NCI-H510A treated with DMSO at 0.1 percent for 48 hours (cell line): ENCODE data around the gene SLC43A3.
"Not testable (repeated sequence)": the region's sequence is repeated elsewhere in the genome, so short reads cannot be mapped to it uniquely, and the experiment has no call there.

ENCODE experiments used
- DNase-seq: peaks from one replicate; lab custom pipeline; 2025; lab: John Stamatoyannopoulos, UW

The SLC43A3 gene

DNA sequence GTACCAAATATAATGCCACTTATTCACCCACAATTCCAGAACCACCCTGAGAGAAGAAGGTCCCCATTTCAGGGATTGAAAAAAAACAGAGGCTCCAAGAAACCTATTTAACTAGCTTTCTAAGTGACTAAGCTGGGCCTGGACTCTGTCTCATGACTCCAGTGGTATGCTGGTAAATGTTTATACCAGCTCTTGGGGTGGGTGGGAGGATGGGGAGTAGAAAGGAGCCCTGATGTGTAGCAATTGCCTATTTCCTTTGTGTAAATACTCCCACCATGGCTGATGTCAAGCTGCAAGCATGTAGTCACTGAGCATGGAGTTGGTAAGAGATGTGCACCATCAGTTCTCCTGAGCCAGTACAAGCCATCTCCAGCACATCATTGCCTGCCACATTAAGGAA lies 48.7 kb downstream of the SLC43A3 start:
- DNase-seq, result no peak

DNA sequence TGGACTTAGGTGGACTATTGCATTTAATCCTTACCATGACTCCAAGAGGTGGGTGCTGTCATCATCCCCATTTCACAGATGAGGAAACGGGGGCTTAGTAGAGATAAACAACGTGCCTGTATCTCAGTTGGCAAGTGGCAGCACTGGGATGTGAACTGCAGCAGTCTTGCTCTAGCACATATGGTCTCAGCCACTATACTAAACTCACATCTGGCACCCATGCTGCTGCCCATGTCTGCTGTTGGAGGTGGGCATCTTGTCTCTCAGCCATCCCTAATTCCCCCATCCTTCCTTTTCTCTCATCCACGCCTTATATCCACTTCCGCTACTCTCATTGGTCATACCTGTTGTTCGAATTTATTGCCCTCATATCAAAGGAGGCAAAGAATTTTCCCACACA lies 49.8 kb downstream of the SLC43A3 start:
- DNase-seq, result no peak

DNA sequence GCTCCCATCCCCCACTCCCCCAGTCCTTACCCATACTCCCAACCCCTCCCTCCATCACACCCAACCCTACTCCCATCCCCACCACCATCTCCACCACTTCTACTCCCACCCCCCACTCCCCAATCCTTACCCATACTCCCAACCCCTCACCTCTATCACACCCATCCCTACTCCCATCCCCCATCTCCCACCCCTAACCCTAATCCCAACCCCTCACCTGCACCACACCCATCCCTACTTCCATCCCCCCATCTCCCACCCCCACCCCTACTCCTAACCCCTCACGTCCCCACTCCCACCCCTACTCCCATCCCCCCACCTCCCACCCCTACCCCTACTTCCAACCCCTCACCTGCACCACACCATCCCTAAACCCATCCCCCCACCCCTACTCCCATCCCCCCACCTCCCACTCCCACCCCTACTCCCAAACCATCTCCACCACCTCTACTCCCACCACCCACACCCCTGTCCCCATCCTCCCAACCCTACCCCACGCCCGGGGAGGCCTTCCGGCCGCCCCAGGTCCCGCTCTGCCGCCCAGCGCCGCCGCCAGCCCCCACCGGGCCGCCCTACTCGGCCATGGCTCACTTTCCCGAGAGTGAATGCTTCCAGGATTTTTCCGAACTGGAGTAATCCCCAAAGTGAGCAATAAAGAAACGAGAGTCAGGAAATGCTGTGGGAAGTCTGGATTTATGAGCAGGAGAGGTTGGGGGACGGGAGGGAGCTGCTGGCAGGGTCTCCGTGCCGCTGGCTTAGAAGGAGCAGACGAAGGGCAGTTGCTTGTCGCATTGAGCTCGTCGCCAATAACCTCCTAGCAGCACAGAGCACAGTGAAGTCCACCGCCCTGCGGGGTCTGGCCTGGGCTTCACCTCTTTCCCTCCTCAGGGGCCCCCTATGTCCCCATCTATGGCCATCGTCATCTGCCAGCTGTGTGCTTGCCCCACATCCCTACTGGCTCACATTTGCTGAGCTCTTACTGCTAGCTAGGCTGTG lies 50.5 kb downstream of the SLC43A3 start:
- no peak for DNase-seq

DNA sequence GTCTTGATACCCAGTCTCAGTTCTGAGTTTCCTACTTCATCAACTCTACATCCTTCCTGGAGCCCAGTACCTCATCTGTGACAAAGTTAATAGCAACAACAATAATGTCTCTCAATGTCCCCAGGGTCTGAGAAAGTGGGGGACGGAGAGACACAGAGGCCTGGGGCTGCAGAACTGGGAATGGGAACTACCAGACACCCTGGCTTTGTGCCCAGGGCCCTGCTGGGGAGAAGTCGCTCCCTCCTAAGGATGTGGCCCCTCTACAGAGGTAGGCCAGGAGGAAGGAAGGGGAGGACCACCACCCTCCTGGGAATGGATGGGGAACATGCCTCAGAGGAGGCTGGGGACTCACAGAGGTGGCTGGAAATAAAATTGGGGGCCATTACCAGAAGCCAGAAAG lies 51.4 kb downstream of the SLC43A3 start:
- no peak for DNase-seq

DNA sequence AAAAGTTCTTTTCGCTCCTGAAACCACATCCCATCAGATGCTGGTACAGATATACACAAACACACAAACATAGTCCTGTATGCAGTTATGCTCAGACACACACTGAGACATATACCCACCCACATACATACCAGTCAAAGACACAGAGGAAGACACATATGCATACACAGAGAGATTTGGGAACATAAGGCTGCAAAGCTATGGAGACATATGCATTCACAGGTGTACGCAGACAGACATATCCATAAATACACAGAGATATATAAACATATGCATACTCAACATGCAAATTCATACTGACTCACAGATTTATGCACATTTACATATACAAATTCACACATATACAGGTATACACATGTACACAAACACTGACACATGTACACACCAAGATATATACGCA lies 52.0 kb downstream of the SLC43A3 start:
- no peak for DNase-seq

DNA sequence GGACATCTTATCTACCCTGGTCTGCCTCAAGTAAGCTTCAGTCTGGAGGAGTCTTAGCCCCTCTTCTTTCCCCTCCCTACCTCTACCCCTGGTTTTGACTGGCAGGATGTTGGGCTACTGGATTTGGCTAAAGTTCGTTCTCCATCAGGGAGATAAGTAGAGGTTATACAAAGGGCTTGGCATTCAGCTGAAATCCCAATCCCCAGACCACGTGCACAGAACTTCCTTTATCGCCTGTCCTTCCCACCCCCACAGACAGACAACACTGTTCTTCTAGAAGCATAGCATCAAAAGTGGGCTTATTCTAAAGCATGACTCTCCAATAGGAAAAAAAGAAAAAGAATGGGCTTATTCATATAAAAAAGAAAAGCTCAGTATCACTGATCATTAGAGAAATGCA lies 53.8 kb downstream of the SLC43A3 start:
- DNase-seq, result no peak

DNA sequence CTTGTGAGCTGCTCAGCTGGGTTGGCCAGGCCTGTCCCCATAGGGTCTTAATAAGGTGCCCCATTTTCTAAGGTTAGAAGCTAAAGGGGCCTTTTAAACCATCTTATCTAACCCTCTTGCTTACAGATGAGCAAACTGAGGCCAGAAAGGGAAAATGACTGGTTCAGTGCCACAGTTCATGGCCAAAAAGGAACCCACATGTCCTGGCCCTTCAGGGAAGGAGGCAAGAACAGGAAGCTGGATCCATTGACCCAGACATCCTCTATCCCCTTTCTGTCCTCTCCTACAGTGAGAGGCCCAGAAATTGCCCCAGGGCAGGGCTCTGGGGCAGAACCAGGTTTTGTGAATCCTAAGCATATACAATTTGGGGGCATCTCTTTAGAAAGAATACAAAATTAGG lies 56.0 kb downstream of the SLC43A3 start:
- no peak for DNase-seq

DNA sequence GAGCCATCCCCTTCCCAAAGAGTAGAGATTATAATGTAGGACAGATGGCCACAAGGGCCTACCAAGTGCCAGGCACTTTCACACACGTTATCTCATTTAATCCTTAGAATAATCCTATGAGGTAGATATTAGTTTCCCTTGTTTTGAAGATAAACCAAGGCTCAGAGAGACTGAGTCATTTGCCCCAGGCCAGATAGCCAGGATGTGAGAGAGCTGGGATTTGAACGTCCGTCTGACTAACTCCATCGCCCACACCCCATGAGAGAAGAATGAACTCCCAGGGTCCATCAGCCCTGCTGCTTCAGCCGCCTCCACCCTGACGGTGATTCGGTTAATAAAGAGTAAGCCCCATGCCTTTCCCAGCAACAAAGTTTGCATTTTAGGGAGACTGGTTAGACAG lies 56.7 kb downstream of the SLC43A3 start:
- DNase-seq, result no peak

DNA sequence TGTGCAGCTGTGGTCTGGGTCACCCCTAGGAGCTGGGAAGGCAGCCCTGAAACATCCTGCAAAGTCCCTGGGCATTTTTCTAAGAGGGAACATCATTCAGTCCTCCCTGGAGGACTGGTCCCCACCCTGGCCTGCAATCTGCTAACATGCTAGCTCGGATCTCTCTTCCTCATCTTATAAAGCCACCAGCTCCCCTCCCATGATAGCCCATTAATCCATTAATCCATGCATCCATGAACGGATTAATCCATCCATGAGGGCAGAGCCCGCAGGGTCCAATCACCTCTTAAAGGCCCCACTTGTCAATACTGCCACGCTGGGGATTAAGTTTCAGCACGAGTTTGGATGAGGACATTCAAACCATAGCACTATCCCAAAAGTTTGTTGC lies 58.1 kb downstream of the SLC43A3 start:
- no peak for DNase-seq

DNA sequence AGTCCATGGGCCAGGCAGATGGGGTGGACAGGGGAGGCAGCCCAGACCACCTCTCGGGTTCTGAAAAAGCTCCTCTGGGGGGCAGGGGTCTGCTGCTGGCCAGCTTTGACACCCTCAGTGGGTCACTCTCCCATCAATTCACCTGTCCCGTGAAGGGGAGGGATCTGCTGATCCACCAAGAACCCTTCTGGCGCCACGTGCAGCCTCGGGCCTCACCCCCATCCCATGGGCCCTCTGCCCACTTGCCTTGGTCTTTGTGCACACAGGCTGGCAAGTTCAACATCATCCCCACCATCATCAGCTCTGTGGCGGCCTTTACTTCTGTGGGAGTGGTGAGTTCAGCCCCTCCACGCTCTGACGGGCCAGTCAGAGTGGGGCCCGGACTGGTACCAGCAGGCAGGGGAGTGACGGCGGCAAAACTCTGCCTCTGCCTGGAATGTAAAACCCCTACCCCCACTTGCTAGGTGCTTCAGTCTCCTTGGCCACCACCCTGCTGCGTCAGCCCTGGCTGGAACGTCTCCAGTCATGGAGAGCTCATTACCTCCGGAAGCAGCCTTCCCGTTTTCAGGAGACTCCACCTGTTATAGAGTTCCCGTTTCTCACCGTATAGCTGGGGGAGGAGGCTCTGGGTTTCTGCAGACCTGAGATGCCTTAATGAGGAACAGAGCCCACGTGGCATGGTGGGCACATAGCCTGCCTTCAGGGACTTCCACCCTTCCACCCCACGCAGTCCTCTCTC lies 58.6 kb downstream of the SLC43A3 start:
- peak; percentile 40 for DNase-seq

DNA sequence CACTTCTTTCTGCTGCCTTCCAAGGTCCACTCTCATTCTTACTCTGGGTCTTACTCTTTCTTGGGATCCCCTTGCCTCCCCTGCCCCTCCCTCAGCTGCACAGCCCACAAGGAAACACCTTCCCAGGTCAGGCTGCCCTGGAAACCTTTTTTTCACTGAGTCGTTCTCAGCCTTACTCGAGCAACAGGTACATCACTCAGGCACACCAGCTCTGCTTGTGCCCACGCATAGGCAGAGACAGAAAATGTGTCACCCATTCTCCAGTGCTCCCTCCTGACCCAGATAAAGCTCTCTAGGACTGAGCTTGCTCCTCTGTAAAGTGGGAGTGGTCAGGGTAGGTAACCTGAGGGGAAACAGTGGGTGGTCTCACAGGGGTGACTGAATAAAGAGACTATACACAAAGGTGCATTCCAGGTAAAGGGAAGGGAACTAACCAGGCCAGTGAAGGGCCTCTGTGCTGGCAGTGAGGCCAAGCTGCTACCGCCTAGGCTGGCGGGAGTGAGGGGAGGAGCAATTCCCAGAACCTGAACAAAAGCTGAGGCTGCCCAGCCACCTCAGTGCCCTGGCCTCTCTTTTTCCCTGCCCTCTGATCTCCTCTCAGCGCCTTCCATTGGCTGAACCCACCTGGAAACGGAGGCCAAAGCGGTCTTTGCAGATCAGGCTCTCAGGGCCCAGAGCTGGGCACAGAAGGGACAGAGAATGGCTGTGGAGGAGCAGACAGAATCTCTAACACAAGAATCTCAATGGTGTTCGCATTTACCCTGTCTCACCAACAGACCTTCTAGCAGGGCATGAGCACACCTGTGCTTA lies 61.9 kb downstream of the SLC43A3 start:
- no peak for DNase-seq

DNA sequence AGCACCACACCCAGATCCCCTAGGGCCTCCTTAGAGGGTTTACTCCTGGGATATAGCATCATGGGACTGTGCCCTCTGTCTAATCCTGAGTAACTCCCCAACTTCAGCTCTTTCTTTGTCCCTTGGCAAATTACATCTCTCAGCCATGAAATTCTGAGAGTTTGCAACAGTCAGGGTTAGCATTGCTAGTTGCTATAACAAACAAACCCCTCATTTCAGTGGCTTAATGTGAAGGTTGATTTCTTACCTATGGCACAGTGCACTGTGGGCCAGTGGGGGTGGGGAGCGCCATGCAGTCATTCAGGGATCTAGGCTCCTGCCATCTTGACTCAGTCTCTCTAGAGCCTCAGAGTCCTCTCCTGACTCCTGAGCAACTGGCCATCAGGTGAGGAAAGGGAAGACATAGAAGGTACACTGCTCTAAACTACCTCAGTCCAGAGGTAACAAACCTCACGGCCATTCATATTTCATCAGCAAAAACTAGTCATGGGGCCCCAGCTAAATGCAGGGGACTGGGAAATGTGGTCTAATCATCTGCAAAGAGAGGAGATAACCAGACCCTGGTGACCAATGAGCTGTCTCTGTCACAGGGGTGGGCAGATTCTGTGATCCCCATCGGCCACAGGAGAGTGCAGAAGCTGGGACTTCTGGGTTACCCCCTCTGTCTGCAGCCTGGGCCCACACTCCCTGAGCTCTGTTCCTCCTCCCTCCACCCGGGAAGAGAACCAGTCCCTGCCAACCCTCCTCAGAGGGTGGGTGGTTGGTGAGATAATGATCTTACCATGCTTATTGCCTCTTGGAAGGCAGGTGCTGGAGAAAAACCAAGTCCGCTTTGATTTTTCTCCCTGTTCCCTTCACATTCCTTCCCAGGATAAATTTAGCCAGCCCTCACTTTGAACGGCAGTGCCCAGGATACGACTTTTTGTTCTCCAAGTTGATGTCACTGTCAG lies 63.5 kb downstream of the SLC43A3 start:
- DNase-seq, result no peak

DNA sequence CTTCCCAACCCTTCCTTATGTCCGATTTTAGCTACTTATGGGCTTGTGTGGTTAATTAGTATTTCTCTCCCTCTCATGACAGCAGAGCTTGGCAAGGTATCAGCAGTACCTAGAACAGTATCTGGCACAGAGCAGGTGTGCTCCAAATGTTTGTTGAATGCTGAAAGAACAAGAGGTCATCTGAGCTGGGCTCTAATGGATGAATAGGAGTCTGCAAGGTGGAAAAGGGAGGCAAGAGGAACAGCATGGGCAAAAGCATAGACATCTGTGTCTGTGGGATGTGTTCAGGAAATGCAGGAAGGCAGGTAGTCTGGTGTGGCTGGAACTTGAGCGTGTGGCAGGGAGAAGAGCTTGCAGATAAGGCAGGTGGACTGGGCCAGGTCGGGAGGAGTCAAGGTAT lies 65.0 kb downstream of the SLC43A3 start:
- no peak for DNase-seq

DNA sequence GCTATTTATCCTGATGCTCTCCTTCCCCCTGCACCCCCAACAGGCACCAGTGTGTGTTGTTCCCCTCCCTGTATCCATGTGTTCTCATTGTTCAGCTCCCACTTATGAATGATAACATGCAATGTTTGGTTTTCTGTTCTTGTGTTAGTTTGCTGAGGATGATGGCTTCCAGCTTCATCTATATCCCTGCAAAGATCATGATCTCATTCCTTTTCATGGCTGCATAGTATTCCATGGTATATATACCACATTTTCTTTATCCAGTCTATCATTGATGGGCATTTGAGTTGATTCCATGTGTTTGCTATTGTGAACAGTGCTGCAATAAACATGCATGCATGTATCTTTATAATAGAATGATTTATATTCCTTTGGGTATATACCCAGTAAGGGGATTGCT lies 65.5 kb downstream of the SLC43A3 start:
- DNase-seq, result not testable (repeated sequence)

DNA sequence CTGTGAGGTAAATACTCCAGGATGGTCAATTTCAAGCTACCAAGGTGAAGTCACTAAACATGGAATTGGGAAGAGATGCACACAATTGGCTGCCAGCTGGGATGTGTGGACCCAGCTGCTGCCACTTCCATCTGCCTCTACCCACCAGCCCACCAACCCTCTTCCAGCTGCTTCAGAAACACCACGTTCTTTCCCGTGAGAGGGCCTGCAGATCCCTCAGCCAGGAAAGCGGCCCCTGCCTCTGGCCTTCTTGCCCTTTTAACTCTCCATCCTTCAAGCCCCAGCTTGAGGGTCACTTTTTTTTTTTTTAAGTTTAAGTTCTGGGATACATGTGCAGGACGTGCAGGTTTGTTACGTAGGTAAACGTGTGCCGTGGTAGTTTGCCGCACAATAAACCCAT lies 65.9 kb downstream of the SLC43A3 start:
- DNase-seq, result no peak

DNA sequence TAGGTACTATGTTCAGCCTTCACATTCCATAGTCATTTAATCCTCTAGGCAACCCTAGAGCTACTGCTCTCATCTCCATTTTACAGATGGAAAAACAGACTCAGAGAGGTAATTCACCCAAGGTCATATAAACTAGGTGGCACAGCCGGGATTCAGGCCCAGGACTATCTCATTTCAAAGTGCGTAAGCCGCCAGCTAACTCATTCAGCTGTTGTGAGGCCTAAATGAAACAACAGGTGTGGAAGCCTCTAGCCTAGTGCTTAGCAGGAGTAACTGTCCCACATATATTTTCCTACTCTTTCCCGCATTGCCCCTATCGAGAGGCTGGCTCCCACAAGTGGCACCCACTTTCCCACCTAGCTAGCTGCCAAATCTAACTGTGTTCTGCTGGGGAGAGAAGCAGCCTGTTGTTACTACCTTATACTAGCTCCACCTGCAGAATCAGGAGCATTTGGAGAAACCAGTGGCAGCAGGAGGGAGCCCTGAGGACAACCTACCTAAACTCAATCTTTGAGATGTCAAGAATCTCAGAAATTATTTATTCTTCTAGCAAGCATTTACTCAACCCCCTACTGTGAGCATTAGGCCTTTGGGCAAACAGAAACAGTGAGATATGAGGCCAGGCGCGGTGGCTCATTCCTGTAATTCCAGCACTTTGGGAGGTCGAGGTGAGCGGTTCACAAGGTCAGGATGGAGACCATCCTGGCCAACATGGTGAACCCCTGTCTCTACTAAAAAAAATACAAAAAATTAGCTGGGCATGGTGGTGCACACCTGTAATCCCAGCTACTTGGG lies 66.8 kb downstream of the SLC43A3 start:
- DNase-seq, result no peak

DNA sequence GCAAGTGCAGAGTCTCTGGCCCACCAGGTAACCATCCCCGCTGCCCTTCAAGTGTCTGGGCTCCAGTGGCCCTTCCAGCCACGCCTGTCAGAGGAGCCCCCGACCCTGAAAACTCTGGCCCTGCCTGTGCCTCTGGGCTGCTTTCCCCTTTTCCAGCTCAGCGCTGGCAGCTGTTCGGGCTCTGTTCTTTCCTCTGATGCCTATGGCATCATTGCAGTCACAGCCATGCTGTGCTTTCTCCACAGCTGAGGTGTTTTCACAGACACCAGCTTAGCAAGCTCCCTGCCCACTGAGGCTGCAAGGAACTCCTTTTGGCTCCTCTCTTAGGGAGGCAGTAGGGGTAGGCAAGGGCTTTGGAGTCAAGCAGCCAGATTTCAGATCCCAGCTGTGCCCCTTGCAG lies 67.5 kb downstream of the SLC43A3 start:
- DNase-seq, result no peak

DNA sequence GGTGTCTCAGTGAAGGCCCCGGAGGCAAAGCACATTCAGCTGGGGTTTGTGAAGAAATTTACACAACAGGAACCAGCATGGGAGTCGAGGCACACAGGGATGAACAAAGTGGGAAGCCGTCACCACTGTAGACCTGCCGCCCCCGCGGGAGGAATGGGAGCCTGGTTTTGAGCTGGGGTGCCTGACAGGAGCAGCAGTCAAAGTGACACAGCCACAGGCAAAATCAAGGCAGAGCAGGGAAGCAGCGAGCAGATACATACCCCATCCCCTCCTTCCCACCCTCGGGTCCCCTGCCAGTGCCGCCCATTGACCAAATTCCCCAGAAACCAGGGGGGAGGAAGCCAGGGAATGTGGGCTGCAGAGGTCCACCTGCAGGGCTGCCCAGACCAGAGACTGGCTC lies 67.9 kb downstream of the SLC43A3 start:
- DNase-seq, result no peak

DNA sequence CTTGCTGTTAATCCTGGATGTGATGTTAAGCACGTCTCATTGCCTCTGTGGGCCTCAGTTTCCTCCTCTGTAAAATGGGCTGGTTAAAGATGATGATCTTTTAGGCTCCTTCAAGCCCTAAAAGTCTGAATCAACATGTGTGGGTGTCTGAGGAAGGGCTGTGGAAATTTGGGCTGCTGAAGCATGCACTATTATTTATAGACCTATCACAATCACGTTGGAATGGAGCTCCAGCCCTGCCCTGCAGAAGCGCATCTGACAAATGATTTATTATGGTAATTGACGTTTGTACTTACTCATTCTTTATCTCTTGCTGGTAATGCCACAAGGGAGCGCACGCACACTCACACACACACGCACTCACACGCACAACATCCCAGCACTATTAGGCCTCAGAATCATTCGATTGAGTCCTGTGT lies 68.4 kb downstream of the SLC43A3 start:
- DNase-seq, result no peak

DNA sequence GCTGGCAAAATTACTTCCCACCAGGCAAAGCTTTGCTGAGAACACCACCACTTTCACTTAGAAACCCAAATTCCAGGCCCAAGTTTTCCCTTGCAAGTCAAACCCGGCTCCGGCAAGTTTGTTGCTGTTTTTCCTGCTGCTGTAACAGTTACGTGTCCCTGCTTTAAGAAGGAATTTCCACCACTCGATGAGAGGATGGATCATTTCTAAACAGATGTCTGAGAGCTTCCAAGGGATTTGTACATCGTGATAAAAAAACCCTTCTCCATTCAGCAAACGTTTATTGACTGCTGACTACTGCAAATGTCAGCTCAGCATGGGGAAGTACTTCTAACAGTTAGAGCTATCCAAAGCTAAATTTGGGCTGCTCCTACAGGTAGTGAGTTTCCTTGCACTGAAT lies 69.1 kb downstream of the SLC43A3 start:
- DNase-seq, result no peak
